A549 (cell line): Measurements from ENCODE around the gene SLC25A18. TPM values are rescaled to one million over a fixed set of nuclear protein-coding genes. Genes with fewer than 3 reads are reported as not detected.
"Not testable (repeated sequence)": the region's sequence is repeated elsewhere in the genome, so short reads cannot be mapped to it uniquely, and the experiment has no call there.

Experiments
- ATAC-seq, 2 experiments: fragments of 200-7000 bp in 1 of 2; fragments of >200 bp in 1 of 2; cut with Nextera tagmentation in 1 of 2; cut with Tn5 transposase in 1 of 2; 3 replicates each; pipeline versions ENCODE4 v1.8.0 to v1.9.1; 2018 to 2020; ENCODE audit warnings: mild to moderate bottlenecking in 1 of 2, moderate library complexity in 1 of 2
- CTCF ChIA-PET: fragments of 300-600 bp; sonication (Branson Sonifier 250); formaldehyde crosslinking; extraction: SDS; loops from one replicate; lab custom pipeline; 2021; ENCODE audit warnings: antibody characterized with exemption, inconsistent platforms; lab: Yijun Ruan, JAX
- POLR2A ChIA-PET: fragments of 350-600 bp; formaldehyde crosslinking; extraction: SDS; loops from one replicate; lab custom pipeline; 2021; ENCODE audit warnings: antibody characterized with exemption, inconsistent platforms; lab: Yijun Ruan, JAX
- DNase-seq, 2 experiments: peaks; one replicate each; pipeline versions ENCODE4 v3.0.0 to v3.0.0-alpha.2; 2011 to 2016; ENCODE audit warnings: low read depth in 1 of 2, low spot score in 1 of 2
- FAIRE-seq: peaks from 2 replicates; lab custom pipeline; 2011; peaks lifted over from hg19 to GRCh38; lab: Jason Lieb, UNC
- H3K27ac ChIP-seq, 2 experiments: fragments of >200 bp; sonication (Bioruptor Twin); formaldehyde crosslinking; 3 replicates each; pipeline ENCODE4 v1.5.1; 2016 to 2017
- H3K4me1 ChIP-seq: fragments of >200 bp; sonication (Bioruptor Twin); formaldehyde crosslinking; 3 replicates; pipeline ENCODE4 v1.6.1; 2016
- H3K4me2 ChIP-seq: fragments of >200 bp; sonication (Bioruptor Twin); formaldehyde crosslinking; 3 replicates; pipeline ENCODE4 v1.6.1; 2016
- H3K4me3 ChIP-seq: fragments of >200 bp; sonication (Bioruptor Twin); formaldehyde crosslinking; 3 replicates; pipeline ENCODE4 v1.5.1; 2016
- H3K9me3 ChIP-seq: fragments of >200 bp; sonication (Bioruptor Twin); formaldehyde crosslinking; 3 replicates; pipeline ENCODE4 v1.6.1; 2016
- BCL3 ChIP-seq: fragments of >200 bp; sonication (Bioruptor Twin); formaldehyde crosslinking; IDR thresholded peaks from 3 replicates; pipeline ENCODE4 v1.6.1; 2016
- BHLHE40 ChIP-seq: IDR thresholded peaks from 2 replicates; pipeline ENCODE4 v1.6.1; 2012; ENCODE audit warnings: low read depth, low read length, inconsistent platforms
- CHD2 ChIP-seq: fragments of 150-350 bp; IDR thresholded peaks from 2 replicates; pipeline ENCODE4 v1.6.1; 2014; ENCODE audit warnings: low read length; ENCODE audit not compliant: partially characterized antibody
- CHD4 ChIP-seq: fragments of 200-600 bp; sonication (generic); IDR thresholded peaks from 2 replicates; pipeline ENCODE4 v1.6.1; 2016; ENCODE audit warnings: antibody characterized with exemption, mild to moderate bottlenecking, borderline replicate concordance
- EHF ChIP-seq: fragments of 250-450 bp; sonication (Bioruptor Pico); IDR thresholded peaks from 2 replicates; pipeline ENCODE4 v1.5.0; 2020; ENCODE audit warnings: mild to moderate bottlenecking
- GATA3 ChIP-seq: IDR thresholded peaks from 2 replicates; pipeline ENCODE4 v1.6.1; 2012; ENCODE audit warnings: borderline replicate concordance
- HDAC2 ChIP-seq: fragments of 200-600 bp; sonication (generic); IDR thresholded peaks from 2 replicates; pipeline ENCODE4 v1.6.1; 2016
- HES2 ChIP-seq: fragments of >200 bp; sonication (Bioruptor Twin); formaldehyde crosslinking; IDR thresholded peaks from 2 replicates; pipeline ENCODE4 v1.6.1; 2016
- HEYL ChIP-seq: fragments of 250-450 bp; sonication (Bioruptor Pico); IDR thresholded peaks from 2 replicates; pipeline ENCODE4 v1.8.0; 2021; ENCODE audit warnings: mild to moderate bottlenecking, moderate library complexity
- HMGXB4 ChIP-seq: fragments of 250-450 bp; sonication (Bioruptor Pico); IDR thresholded peaks from 2 replicates; pipeline ENCODE4 v1.5.0; 2021; ENCODE audit warnings: mild to moderate bottlenecking, moderate library complexity, borderline replicate concordance
- HOXB5 ChIP-seq: fragments of 250-450 bp; sonication (Bioruptor Pico); IDR thresholded peaks from 2 replicates; pipeline ENCODE4 v1.5.0; 2020; ENCODE audit warnings: mild to moderate bottlenecking, moderate library complexity
- JUNB ChIP-seq: fragments of >200 bp; sonication (Bioruptor Twin); formaldehyde crosslinking; IDR thresholded peaks from 2 replicates; pipeline ENCODE4 v1.6.1; 2016
- KDM1A ChIP-seq: fragments of 200-600 bp; sonication (generic); IDR thresholded peaks from 2 replicates; pipeline ENCODE4 v1.6.1; 2016; ENCODE audit warnings: low read depth, mild to moderate bottlenecking
- MAX ChIP-seq: IDR thresholded peaks from 2 replicates; pipeline ENCODE4 v1.6.1; 2012
- NPAS2 ChIP-seq: fragments of 250-450 bp; sonication (Bioruptor Pico); IDR thresholded peaks from 2 replicates; pipeline ENCODE4 v1.8.0; 2022; ENCODE audit warnings: mild to moderate bottlenecking, moderate library complexity, borderline replicate concordance
- NR3C1 ChIP-seq: fragments of >200 bp; sonication (Bioruptor Twin); formaldehyde crosslinking; IDR thresholded peaks from 3 replicates; pipeline ENCODE4 v1.6.1; 2017
- PHF8 ChIP-seq: fragments of 200-600 bp; sonication (generic); IDR thresholded peaks from 2 replicates; pipeline ENCODE4 v1.6.1; 2016; ENCODE audit warnings: low read depth, mild to moderate bottlenecking, antibody characterized with exemption, moderate library complexity, borderline replicate concordance
- SMC3 ChIP-seq: fragments of >200 bp; sonication (Bioruptor Twin); formaldehyde crosslinking; IDR thresholded peaks from 3 replicates; pipeline ENCODE4 v1.6.1; 2018; ENCODE audit warnings: inconsistent platforms
- SREBF2 ChIP-seq: fragments of 450-650 bp; IDR thresholded peaks from 2 replicates; pipeline ENCODE4 v1.6.1; 2014; ENCODE audit warnings: mild to moderate bottlenecking, moderate library complexity
- TP53 ChIP-seq: fragments of 250-450 bp; sonication (Bioruptor Pico); IDR thresholded peaks from 2 replicates; pipeline ENCODE4 v1.5.0; 2021; ENCODE audit warnings: mild to moderate bottlenecking, moderate library complexity
- ZSCAN20 ChIP-seq: fragments of 250-450 bp; sonication (Bioruptor Pico); IDR thresholded peaks from 2 replicates; pipeline ENCODE4 v1.8.0; 2022; ENCODE audit warnings: mild to moderate bottlenecking, moderate library complexity
- WGBS: methylation state at CpG from one replicate; pipeline ENCODE4 v1.1.6; 2017; ENCODE audit errors: missing lambda C conversion rate; 5-methylcytosine and 5-hydroxymethylcytosine counted together
- polyA plus RNA-seq, 4 experiments: library from polyadenylated mRNA; depleted of rRNA in 3 of 4; stranded (reverse); fragments of >200 nt; fragmentation: RNase III in 1 of 4; extraction: RNeasy Plus Mini Kit Qiagen cat#74134 plus additional on column Dnase treatment in 1 of 4; gene quantifications; 2 replicates in 3 of 4; 3 replicates in 1 of 4; pipeline ENCODE4 v1.2.3, GENCODE V29; 2011 to 2017

The SLC25A18 gene
- polyA plus RNA-seq, 2 of the 4 experiments (the other 2 are of a cell fraction): not detected

DNA sequence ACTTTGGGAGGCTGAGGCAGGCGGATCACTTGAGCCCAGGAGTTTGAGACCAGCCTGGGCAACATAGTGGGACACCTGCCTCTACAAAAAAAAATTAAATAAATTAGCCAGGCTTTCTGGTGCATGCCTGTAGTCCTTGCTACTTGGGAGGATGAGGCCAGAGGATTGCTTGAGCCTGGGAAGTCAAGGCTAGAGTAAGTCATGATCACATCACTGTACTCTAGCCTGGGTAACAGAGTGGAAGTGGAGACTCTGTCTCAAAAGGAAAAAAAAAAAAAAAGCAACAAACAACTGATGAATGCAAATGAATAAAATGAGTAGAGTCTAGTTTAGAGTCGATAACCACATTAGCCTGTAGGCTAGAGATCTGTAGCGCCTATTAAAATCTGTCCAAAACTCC lies 71.4 kb downstream of the SLC25A18 start (continued):
- TF ChIP-seq HES2 (no peak), PHF8 (no peak), CHD2 (no peak), SREBF2 (no peak)

- CTCF ChIA-PET: interaction anchor here (0.8 kb wide), 1 partner anchor 79 kb away, joined by 4 read pairs; no protein-coding TSS in a partner anchor
- H3K9me3 ChIP-seq, DNase-seq, ATAC-seq, POLR2A ChIA-PET, FAIRE-seq, H3K4me3 ChIP-seq, H3K27ac ChIP-seq, H3K4me2 ChIP-seq: not testable (repeated sequence)
- WGBS: 94% methylated on average over 10 of the region's 10 CpGs
- H3K4me1 ChIP-seq: peaks cover 34% of the 10 kb centered on the region
Observed at GRCh38 chr22:17636850-17637249, 73.6 kb downstream of the SLC25A18 start.

DNA sequence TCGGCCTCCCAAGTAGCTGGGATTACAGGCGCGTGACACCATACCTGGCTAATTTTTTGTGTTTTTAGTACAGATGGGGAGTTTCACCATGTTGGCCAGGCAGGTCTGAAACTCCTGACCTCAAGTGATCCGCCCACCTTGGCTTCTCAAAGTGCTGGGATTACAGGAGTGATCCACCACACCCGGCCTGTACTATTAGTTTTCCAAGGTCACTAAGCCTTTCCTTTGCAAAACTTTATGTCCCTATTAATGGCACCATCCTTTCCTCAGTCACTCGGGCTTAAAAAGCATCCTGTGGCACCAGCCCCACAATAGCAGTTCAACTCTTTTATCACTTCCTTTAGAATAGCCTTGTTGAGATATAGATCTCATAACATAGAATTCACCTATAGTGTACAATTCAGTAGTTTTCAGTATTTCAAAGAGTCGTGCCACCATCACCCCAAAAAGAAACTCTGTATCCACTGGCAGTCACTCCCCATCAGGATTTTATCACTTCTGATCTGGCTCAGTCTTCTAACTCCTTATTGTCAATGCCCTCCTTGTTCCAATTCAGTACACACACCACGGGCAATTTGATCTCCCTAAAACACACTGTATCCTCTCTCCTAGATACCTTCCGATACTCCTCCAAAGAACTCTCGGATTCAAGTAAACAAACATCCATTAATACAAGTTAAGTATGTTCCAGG lies 74.3 kb downstream of the SLC25A18 start:
- Histone ChIP-seq H3K4me3 (peak overlapping the region; percentile 71), H3K4me1 (peaks cover 30% of the 10 kb centered on the region), H3K27ac (peak overlapping the region; percentile 88 to 99), H3K4me2 (peak overlapping the region; percentile 69)
- CTCF ChIA-PET: interaction anchor here (0.8 kb wide), 1 partner anchor 80 kb away, joined by 4 read pairs; no protein-coding TSS in a partner anchor
- ATAC-seq (peak in 1 of 2 experiments; percentile 3; a peak in 1 of 6 replicates), FAIRE-seq (no peak)
- 68% methylated on average over 9 of the region's 10 CpGs for WGBS
- TF ChIP-seq HEYL (CRISPR knock-in tag) (no peak), HDAC2 (no peak), NPAS2 (CRISPR knock-in tag) (no peak), HOXB5 (CRISPR knock-in tag) (no peak), CHD4 (no peak), NR3C1 (no peak), ZSCAN20 (CRISPR knock-in tag) (no peak), KDM1A (no peak)
- TF ChIP-seq, all 56 proteins: peak for 0
- H3K9me3 ChIP-seq: no peaks in the 10 kb centered on the region
- DNase-seq: no peak
- POLR2A ChIA-PET: no interaction called here

- ATAC-seq: peak; percentile 63 to 69; a peak in 5 of 6 replicates
- TF ChIP-seq TP53 (CRISPR knock-in tag) (0 out of 2 replicates have a peak, but pooled peaks have one; percentile 33), MAX (no peak)
- TF ChIP-seq, all 56 proteins: peak for 1
- Histone ChIP-seq H3K27ac (peak overlapping the region; percentile 88 to 99), H3K4me3 (peak overlapping the region; percentile 71), H3K9me3 (no peaks in the 10 kb centered on the region), H3K4me2 (peak overlapping the region; percentile 69), H3K4me1 (peaks cover 25% of the 10 kb centered on the region)
- DNase-seq (peak in 1 of 2 experiments; percentile 33), FAIRE-seq (no peak)
- CTCF ChIA-PET: interaction anchor here (1.0 kb wide), 1 partner anchor 84 kb away, joined by 3 read pairs; no protein-coding TSS in a partner anchor
- POLR2A ChIA-PET: interaction anchor here (1.1 to 1.3 kb wide), 2 partner anchors 12 to 36 kb away, joined by 3 read pairs; no protein-coding TSS in a partner anchor
- 5% methylated on average over 10 of the region's 10 CpGs for WGBS
Observed at GRCh38 chr22:17638182-17638431, 74.8 kb downstream of the SLC25A18 start.

- ChIA-PET CTCF (interaction anchor here (1.0 to 1.5 kb wide), 2 partner anchors 84 to 104 kb away, joined by 3 to 4 read pairs; no protein-coding TSS in a partner anchor), POLR2A (interaction anchor here (0.6 to 1.4 kb wide), 9 partner anchors 9 to 467 kb away, joined by 3 to 5 read pairs (median 3); no protein-coding TSS in a partner anchor)
- FAIRE-seq: no peak
- Histone ChIP-seq H3K4me1 (peaks cover 20% of the 10 kb centered on the region), H3K4me3 (peak within 1 kb of the TSS; percentile 71), H3K4me2 (peak within 1 kb of the TSS; percentile 84), H3K27ac (peak within 1 kb of the TSS; percentile 88 to 99), H3K9me3 (no peaks in the 10 kb centered on the region)
- peak; percentile 75 to 91 for DNase-seq
- WGBS: under 1% methylated on average over 27 of the region's 70 CpGs
- ATAC-seq: peak; percentile 95 to 96
- TF ChIP-seq JUNB (no peak), CHD4 (no peak), BHLHE40 (no peak), BCL3 (peak; percentile 75; the same call in 2 of the 3 replicates), HMGXB4 (CRISPR knock-in tag) (peak; percentile 40; the same call in 1 of the 2 replicates), GATA3 (no peak), NPAS2 (CRISPR knock-in tag) (no peak), HOXB5 (CRISPR knock-in tag) (no peak), SMC3 (no peak), EHF (CRISPR knock-in tag) (no peak), NR3C1 (no peak), KDM1A (no peak), HEYL (CRISPR knock-in tag) (no peak), MAX (no peak; the same call in none of the 2 replicates)
Observed at GRCh38 chr22:17638432-17639246, 75.3 kb downstream of the SLC25A18 start, which contains the start of gene BCL2L13. Gene BCL2L13 (plus strand): TSS chr22:17638757. CDS start chr22:17655712, 16,955 bp downstream.
